Measurements from ENCODE around the gene RPL29. TPM values are rescaled to one million over a fixed set of nuclear protein-coding genes. Genes with fewer than 3 reads are reported as not detected.

RPL29 gene
- total and polyA plus RNA-seq, 2 donors from 2014 or later = 785 to 1,416 TPM

- H3K9me3 ChIP-seq (ENCODE audit: control insufficient read depth in 2 of 3, insufficient read depth in 1 of 3, low read length in 3 of 3) = no peaks in the 10 kb centered on the region
- FAIRE-seq (no peak), DNase-seq (no peak)
- no peak for TF ChIP-seq CTCF (IDR thresholded peaks at IDR 0.05; ENCODE audit: borderline replicate concordance, extremely low read depth, insufficient read depth)
- peaks cover 0 to 7% (median 3%) of the 10 kb centered on the region in 3 donors for H3K36me3 ChIP-seq (ENCODE audit: control insufficient read depth in 2 of 3, insufficient read depth in 3 of 3, low read length in 3 of 3)
- peak overlapping the region in 1 of 2 donors; percentile 10 for H3K27ac ChIP-seq (ENCODE audit: low read depth in 2 of 2, low read length in 2 of 2)
- H3K4me3 ChIP-seq (ENCODE audit: low read length in 3 of 3) = peak overlapping the region in 2 of 3 donors; percentile 57 to 82
- H3K27me3 ChIP-seq (ENCODE audit: control insufficient read depth, insufficient read depth, low read length) = no peaks in the 10 kb centered on the region
- intact Hi-C loops (cut with DNase I) = no loop called here
- H3K9ac ChIP-seq (ENCODE audit: low read length in 3 of 3) = peak overlapping the region in 2 of 3 donors; percentile 17 to 74
- peaks cover 2 to 30% (median 4%) of the 10 kb centered on the region in 3 donors for H3K4me1 ChIP-seq (ENCODE audit: control insufficient read depth in 2 of 3, insufficient read depth in 2 of 3, low read depth in 1 of 3, low read length in 3 of 3)
Measured at GRCh38 chr3:51985063-51985462, 10.6 kb downstream of the RPL29 start.

- peak overlapping the region; percentile 89 to 97 for H3K27ac ChIP-seq (ENCODE audit: low read depth in 2 of 2, low read length in 2 of 2)
- no peaks in the 10 kb centered on the region for H3K27me3 ChIP-seq (ENCODE audit: control insufficient read depth, insufficient read depth, low read length)
- H3K36me3 ChIP-seq (ENCODE audit: control insufficient read depth in 2 of 3, insufficient read depth in 3 of 3, low read length in 3 of 3) = peaks cover 0 to 7% (median 3%) of the 10 kb centered on the region in 3 donors
- peaks cover 2 to 30% (median 4%) of the 10 kb centered on the region in 3 donors for H3K4me1 ChIP-seq (ENCODE audit: control insufficient read depth in 2 of 3, insufficient read depth in 2 of 3, low read depth in 1 of 3, low read length in 3 of 3)
- H3K4me3 ChIP-seq (ENCODE audit: low read length in 3 of 3) = peak overlapping the region in 2 of 3 donors; percentile 77 to 82
- no peak for TF ChIP-seq CTCF (IDR thresholded peaks at IDR 0.05; ENCODE audit: borderline replicate concordance, extremely low read depth, insufficient read depth)
- FAIRE-seq (no peak), DNase-seq (no peak)
- intact Hi-C loops (cut with DNase I) = no loop called here
- peak overlapping the region in 2 of 3 donors; percentile 74 to 89 for H3K9ac ChIP-seq (ENCODE audit: low read length in 3 of 3)
- no peaks in the 10 kb centered on the region for H3K9me3 ChIP-seq (ENCODE audit: control insufficient read depth in 2 of 3, insufficient read depth in 1 of 3, low read length in 3 of 3)
Measured at GRCh38 chr3:51984269-51984647, 11.4 kb downstream of the RPL29 start.

GRCh38 chr3:51983578-51984268 lies 12.0 kb downstream of the RPL29 start:
- intact Hi-C loops (cut with DNase I) = no loop called here
- Histone ChIP-seq H3K9ac (ENCODE audit: low read length in 3 of 3) (peak overlapping the region in 2 of 3 donors; percentile 74 to 89), H3K4me1 (ENCODE audit: control insufficient read depth in 2 of 3, insufficient read depth in 2 of 3, low read depth in 1 of 3, low read length in 3 of 3) (peaks cover 2 to 30% (median 4%) of the 10 kb centered on the region in 3 donors), H3K9me3 (ENCODE audit: control insufficient read depth in 2 of 3, insufficient read depth in 1 of 3, low read length in 3 of 3) (no peaks in the 10 kb centered on the region), H3K36me3 (ENCODE audit: control insufficient read depth in 2 of 3, insufficient read depth in 3 of 3, low read length in 3 of 3) (peaks cover 0 to 7% (median 3%) of the 10 kb centered on the region in 3 donors), H3K27me3 (ENCODE audit: control insufficient read depth, insufficient read depth, low read length) (no peaks in the 10 kb centered on the region), H3K27ac (ENCODE audit: low read depth in 2 of 2, low read length in 2 of 2) (peak overlapping the region; percentile 89 to 97), H3K4me3 (ENCODE audit: low read length in 3 of 3) (peak overlapping the region; percentile 46 to 82 (median 77))
- FAIRE-seq = no peak
- no peak for DNase-seq
- no peak for TF ChIP-seq CTCF (IDR thresholded peaks at IDR 0.05; ENCODE audit: borderline replicate concordance, extremely low read depth, insufficient read depth)
